DMS153 treated with DMSO at 0.1 percent for 48 hours (cell line): ENCODE data around the gene SOHLH1.

Experiments
- DNase-seq: peaks from one replicate; lab custom pipeline; 2025; ENCODE audit not compliant: unreplicated experiment; lab: John Stamatoyannopoulos, UW

The SOHLH1 gene

DNA sequence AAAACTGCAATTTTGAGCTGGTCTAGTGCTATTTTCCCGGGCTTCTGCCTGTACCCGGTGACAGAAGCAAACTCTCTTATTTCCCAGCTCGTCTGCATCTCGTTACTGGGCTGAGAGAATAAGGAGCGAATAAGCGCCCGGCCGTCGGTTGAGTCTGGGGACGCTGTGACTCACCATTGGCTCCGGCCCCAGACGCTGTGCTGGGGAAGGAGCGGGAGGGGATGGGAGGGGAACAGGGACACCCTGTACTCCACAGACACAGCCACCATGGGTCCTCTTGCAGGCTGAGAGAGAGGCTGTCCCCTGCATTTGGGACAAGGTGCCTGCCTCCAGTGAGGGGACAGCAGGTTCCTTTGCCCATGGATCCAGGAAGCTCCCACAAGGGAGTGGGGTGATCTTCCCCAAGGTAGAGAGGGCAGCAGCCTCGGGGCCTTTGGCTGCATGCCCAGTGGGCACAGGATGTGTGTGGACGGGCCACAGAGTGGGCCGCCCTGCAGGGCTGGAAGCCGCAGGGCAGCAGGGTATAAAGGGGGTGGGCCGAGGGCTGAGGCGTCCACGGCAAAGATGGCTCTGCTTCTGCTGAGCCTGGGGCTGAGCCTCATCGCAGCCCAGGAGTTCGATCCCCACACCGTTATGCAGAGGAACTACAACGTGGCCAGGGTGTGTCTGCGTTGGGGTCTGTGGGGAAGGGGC, 36.4 kb downstream of the SOHLH1 start, which contains the start of gene LCN9:
LCN9 (plus strand) TSS at position 552 of the 693 bp plus-strand sequence; CDS start at position 565, 13 bp downstream.
- no peak for DNase-seq

DNA sequence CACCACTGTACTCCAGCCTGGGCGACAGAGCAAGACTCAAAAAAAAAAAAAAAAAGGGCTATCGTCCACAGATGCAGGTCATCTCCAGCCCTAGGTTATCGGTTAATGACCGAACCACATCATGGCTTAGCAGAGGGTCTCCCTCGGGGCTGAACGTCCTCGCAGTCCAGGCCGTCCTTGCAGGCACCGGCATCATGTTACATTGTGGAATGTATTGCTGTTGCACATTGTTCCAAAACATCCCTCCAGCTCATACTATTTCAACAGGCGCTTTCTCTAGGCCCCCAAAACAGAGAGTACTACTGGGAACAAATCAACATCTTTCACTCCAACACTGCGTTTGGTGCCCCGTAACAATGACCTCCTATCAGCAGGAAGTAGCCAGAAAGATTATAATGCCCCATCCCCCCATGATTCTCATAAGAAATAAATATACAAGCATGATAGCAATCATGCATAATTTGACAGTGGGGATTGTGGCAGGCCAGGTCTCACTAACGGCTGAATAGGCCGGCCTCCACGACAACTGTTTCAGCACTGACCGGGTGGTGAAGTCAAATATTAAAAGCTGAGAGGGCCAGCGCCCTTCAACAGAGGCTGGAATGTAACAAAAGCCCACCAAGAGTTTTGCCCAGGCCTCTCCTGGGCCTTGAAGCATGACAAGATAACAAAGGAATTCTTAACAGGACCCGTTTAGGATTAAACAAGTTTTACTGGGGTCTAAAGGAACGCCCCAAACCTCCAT, 37.3 kb downstream of the SOHLH1 start:
- DNase-seq = no peak

DNA sequence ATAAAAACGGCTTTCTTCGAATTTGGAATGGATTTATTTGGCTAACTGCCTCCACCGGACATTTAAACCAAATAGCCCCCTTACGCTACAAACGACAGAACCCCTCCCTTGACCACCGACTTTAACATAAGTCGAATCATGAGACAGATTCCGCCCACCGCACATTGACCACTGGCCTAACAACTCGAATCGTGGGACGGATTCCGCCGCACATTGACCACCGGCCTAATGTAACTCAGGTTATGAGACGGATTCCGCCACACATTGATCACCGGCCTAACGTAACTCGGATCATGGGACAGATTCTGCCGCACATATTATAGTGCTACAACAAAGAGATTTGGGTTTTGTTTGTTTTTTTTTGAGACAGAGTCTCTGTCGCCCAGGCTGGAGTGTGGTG, 38.9 kb downstream of the SOHLH1 start:
- DNase-seq = no peak

DNA sequence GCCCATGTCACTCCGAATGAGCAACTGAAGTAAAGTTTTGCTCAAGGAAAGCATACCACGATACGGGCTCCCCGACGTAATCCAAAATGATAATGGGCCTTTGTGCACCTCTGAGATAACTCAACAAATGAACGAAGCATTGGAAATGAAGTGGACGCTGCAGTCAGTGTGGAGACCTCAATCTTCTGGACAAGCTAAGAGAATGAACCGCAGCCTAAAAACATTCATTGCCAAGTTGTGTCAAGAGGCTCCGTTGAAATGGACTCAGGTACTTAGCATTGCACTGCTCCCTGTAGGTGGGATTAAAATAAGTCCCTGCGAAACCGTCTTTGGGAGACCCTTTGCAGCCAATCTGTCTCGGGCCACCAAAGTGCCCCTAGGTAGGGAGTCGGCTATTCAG, 40.0 kb downstream of the SOHLH1 start:
- no peak for DNase-seq

DNA sequence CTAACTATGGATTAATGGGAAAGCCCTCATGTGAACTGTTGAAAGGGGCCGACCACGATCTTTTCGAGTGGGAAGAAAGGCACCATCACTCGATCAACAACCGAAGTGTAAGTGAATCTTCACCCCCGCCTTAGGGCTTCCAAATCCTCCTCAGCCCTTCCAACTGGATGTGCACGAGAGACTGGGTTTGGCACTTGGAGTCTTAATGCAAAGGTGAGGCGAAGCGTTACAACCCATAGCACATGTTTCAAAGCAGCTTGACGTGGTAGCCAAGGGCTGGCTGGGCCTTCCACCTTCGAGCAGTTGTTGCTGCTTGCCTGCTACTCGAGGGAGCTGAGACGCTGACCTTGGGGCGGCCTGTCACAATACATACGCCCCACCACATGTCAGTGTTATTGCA, 41.9 kb downstream of the SOHLH1 start:
- no peak for DNase-seq

DNA sequence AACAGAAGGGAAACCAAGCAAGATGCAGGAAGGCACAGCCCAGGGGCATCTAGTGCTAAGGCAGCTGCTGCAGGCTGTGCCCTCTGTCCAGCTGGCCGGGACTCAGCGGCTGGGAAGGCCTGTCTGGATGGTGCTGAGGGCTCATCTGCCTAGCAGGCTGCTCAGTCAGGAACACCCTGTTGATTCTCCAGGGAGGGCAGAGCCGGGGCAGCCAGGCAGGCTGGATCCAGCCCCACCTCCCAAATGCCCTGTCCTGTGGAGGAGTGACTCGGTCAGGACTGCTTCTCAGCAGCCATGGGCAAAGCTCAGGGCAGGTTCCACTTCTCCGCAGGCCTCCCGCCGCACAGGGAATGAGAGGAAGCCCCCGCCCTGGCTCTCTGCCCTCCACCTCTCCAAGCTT, 44.0 kb downstream of the SOHLH1 start:
- DNase-seq = no peak

DNA sequence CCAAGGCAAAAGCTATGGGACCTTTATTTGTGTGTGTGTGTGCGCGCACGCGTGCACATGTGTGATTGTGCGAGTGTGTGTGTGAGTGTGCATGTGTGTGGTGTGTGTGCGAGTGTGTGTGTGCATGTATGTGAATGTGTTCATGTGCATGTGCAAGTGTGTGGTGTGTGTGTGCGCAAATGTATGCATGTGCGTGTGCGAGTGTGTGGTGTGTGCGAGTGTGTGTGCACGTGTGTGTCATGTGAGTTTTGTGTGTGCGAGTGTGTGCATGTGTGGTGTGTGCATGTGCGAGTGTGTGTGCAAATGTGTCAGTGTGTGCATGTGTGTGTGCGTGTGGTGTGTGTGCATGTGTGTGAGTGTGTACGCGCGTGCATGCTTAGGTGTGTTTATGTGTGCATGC, 48.9 kb downstream of the SOHLH1 start:
- no peak for DNase-seq

DNA sequence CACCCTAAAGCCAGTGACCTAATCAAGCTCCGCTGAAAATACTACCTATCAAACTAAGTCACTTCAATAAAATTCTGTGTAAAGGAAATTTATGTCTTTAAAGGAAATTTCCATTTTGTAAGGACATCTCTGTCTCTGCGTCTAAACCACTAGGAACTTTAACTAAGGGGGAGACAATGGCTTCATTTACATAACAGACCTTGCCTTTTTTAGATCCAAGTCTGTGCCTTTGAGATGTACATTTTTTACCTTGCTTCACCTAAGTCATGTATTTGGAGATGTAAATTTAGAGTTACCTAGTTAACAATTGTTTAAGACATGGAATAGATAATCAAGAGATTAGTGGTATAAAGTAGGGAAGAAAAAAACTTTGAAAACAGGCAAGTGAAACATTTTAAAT, 49.8 kb downstream of the SOHLH1 start:
- no peak for DNase-seq

DNA sequence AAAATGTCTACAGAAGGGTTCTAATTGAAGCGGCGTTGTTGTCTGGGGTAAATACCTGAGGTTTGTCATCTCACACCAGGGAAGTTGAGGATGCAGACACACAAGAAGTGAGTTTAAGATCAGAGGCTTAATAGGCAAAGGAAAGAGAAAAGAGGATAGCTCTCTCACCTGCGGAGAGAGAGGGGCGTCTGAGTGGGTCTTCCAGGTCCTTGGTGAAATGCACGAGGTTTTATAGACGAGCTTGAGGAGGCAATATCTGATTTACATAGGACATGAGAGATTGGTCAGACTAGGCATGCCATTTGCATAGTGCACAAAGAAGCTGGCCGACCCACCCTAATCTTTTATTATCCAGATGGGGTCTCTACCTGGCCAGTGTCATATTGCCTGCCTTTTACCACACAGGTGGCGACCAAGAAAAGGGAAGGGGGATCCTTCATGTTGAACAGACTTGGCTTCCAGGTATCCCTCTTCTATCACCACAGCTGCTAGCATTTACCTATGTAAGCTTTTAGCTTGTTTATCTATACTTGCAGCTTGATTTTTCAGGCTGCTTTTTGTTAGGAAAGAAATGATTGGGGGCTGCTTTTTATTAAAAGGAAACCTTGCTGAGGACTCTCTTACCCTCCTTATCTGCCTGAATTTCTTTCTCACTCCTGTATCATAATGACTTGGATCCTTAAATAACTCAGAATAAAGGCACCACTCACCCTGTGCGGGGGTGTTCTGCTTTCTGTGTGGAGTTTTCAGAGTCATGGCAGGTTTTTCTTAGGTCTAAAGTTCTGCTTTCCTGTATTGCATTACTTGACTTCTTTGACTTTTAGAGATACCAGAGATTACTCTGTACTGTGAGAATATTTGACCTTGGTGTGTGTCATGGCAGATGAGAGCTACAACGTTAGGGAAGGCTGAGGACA, 50.5 kb downstream of the SOHLH1 start:
- no peak for DNase-seq

DNA sequence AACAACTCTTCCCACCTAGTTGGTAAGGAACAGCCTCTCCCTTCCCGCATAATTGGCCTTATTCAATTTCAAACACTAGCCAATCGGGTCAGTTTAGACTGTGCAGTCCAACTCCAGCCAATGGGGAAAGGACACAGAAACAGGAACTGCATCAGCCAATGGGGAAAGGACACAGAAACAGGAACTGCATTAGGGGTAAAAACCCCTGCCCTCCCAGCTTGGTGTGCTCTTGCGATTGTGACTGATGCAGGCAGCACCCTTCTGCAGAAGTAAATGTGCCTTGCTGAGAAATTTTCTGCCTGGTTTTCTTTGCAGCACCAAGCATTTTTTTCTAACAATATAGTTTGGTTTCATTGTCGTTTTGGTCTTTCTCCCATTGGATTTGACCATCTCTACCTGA, 51.4 kb downstream of the SOHLH1 start:
- no peak for DNase-seq

DNA sequence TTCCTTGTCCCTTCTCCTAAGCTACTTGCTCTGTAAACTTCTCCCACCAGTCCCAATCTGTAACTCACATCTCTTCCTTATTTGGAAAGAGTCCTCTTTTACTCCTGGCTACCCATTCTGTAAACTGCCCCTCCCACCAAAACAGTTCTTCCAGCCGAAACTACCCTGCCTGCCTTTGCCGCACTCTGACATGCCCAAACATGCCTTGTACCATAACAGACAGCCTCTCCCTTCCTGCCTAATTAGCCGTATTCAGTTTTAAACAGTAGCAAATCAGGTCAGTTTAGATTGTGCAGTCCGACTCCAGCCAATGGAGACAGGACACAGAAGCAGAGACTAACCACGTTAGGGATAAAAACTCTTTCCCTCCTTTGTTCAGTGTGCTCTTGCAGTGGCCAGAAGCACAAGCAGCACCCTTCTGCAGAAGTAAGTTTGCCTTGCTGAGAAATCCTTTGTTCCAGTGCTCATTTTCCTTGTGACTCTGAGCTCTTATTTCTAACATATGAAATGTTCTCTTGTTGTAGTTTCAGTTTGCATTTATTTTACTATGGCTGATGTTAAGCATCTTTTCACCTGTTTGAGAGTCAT, 54.6 kb downstream of the SOHLH1 start:
- no peak for DNase-seq
